Measurements from ENCODE around the gene CEP128.

The CEP128 gene

DNA sequence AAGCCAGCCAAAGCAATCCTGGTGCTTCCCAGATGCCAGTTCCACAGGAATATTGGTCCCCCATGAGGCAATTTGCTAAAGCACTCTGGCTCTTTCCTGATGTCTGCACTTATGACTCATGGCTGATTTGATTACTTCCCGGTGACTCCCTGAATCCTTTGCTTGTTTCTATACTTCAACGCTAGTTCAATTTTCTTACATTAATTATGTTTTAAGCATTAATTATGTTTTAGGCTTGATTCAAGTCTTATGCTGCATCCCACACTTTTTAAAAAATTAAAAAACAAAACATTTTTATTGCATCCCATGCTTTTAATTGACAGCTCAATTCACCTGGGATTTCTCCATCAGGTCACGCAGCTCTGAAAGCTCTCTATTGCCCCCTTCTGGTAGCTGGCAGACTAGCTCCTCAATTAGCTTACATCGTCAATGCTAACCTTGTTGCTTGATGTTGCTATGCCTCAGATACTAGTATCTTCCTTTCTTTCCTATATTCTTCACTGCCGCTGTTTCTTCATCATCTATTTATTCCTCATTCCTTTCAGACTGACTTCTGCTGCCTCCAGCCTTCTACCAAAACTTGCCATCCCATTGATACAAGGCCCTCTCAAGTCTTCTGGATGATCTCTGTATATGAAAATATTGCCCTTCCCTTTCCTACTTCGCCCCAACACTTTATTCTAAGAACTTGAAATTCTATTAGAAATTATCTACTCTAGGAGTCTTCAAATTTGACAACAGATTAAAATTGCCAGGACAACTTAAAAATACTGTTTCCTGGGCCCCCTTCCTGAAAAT, 45.9 kb upstream of the CEP128 start (continued):
- TF ChIP-seq, protein P1, sequence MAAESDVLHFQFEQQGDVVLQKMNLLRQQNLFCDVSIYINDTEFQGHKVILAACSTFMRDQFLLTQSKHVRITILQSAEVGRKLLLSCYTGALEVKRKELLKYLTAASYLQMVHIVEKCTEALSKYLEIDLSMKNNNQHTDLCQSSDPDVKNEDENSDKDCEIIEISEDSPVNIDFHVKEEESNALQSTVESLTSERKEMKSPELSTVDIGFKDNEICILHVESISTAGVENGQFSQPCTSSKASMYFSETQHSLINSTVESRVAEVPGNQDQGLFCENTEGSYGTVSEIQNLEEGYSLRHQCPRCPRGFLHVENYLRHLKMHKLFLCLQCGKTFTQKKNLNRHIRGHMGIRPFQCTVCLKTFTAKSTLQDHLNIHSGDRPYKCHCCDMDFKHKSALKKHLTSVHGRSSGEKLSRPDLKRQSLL (tag by site-specific recombination; IDR thresholded peaks at IDR 0.05) = no peak; the same call in 1 of the 2 replicates
- TF ChIP-seq ZBTB7A (tag by site-specific recombination; IDR thresholded peaks at IDR 0.05; ENCODE audit: low read depth) (no peak), ZNF544 (tag by site-specific recombination; IDR thresholded peaks at IDR 0.05) (no peak), ZNF354C (tag by site-specific recombination; IDR thresholded peaks at IDR 0.05; ENCODE audit: borderline replicate concordance, low read depth) (no peak), ZNF785 (tag by site-specific recombination; IDR thresholded peaks at IDR 0.05) (no peak), ZNF677 (tag by site-specific recombination; IDR thresholded peaks at IDR 0.05) (no peak), ZNF610 (tag by site-specific recombination; IDR thresholded peaks at IDR 0.05; ENCODE audit: borderline replicate concordance) (no peak), ZNF146 (tag by site-specific recombination; IDR thresholded peaks at IDR 0.05) (no peak), SCRT2 (tag by site-specific recombination; IDR thresholded peaks at IDR 0.05) (peak; percentile 61; the same call in 1 of the 2 replicates), ZNF266 (tag by site-specific recombination; IDR thresholded peaks at IDR 0.05; ENCODE audit: low read depth) (no peak), ZNF138 (tag by site-specific recombination; IDR thresholded peaks at IDR 0.05; ENCODE audit: borderline replicate concordance) (no peak), ZNF23 (tag by site-specific recombination; IDR thresholded peaks at IDR 0.05; ENCODE audit: borderline replicate concordance) (no peak), ZNF19 (tag by site-specific recombination; IDR thresholded peaks at IDR 0.05; ENCODE audit: low read depth) (no peak), GLIS2 (tag by site-specific recombination; IDR thresholded peaks at IDR 0.05) (no peak), GLIS1 (tag by site-specific recombination; IDR thresholded peaks at IDR 0.05) (peak; percentile 17; the same call in 1 of the 2 replicates), ZNF16 (tag by site-specific recombination; IDR thresholded peaks at IDR 0.05; ENCODE audit: low read depth) (no peak), ZNF76 (tag by site-specific recombination; IDR thresholded peaks at IDR 0.05; ENCODE audit: borderline replicate concordance, low read depth) (peak; percentile 74), ZBTB17 (tag by site-specific recombination; IDR thresholded peaks at IDR 0.05) (peak; percentile 59; the same call in 1 of the 2 replicates), ZNF843 (tag by site-specific recombination; IDR thresholded peaks at IDR 0.05) (no peak), ZNF596 (tag by site-specific recombination; IDR thresholded peaks at IDR 0.05) (no peak), KLF16 (tag by site-specific recombination; IDR thresholded peaks at IDR 0.05) (no peak), HOXA7 (CRISPR knock-in tag; IDR thresholded peaks at IDR 0.05; ENCODE audit: borderline replicate concordance) (no peak)
- TF ChIP-seq, protein P2, sequence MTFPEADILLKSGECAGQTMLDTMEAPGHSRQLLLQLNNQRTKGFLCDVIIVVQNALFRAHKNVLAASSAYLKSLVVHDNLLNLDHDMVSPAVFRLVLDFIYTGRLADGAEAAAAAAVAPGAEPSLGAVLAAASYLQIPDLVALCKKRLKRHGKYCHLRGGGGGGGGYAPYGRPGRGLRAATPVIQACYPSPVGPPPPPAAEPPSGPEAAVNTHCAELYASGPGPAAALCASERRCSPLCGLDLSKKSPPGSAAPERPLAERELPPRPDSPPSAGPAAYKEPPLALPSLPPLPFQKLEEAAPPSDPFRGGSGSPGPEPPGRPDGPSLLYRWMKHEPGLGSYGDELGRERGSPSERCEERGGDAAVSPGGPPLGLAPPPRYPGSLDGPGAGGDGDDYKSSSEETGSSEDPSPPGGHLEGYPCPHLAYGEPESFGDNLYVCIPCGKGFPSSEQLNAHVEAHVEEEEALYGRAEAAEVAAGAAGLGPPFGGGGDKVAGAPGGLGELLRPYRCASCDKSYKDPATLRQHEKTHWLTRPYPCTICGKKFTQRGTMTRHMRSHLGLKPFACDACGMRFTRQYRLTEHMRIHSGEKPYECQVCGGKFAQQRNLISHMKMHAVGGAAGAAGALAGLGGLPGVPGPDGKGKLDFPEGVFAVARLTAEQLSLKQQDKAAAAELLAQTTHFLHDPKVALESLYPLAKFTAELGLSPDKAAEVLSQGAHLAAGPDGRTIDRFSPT (tag by site-specific recombination; IDR thresholded peaks at IDR 0.05) = no peak
- TF ChIP-seq, protein P3, sequence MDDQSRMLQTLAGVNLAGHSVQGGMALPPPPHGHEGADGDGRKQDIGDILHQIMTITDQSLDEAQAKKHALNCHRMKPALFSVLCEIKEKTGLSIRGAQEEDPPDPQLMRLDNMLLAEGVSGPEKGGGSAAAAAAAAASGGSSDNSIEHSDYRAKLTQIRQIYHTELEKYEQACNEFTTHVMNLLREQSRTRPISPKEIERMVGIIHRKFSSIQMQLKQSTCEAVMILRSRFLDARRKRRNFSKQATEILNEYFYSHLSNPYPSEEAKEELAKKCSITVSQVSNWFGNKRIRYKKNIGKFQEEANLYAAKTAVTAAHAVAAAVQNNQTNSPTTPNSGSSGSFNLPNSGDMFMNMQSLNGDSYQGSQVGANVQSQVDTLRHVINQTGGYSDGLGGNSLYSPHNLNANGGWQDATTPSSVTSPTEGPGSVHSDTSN (CRISPR knock-in tag; IDR thresholded peaks at IDR 0.05) = no peak
- TF ChIP-seq, protein P4, sequence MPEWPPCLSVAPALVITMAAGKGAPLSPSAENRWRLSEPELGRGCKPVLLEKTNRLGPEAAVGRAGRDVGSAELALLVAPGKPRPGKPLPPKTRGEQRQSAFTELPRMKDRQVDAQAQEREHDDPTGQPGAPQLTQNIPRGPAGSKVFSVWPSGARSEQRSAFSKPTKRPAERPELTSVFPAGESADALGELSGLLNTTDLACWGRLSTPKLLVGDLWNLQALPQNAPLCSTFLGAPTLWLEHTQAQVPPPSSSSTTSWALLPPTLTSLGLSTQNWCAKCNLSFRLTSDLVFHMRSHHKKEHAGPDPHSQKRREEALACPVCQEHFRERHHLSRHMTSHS (tag by site-specific recombination; IDR thresholded peaks at IDR 0.05) = no peak
- TF ChIP-seq, protein P5, sequence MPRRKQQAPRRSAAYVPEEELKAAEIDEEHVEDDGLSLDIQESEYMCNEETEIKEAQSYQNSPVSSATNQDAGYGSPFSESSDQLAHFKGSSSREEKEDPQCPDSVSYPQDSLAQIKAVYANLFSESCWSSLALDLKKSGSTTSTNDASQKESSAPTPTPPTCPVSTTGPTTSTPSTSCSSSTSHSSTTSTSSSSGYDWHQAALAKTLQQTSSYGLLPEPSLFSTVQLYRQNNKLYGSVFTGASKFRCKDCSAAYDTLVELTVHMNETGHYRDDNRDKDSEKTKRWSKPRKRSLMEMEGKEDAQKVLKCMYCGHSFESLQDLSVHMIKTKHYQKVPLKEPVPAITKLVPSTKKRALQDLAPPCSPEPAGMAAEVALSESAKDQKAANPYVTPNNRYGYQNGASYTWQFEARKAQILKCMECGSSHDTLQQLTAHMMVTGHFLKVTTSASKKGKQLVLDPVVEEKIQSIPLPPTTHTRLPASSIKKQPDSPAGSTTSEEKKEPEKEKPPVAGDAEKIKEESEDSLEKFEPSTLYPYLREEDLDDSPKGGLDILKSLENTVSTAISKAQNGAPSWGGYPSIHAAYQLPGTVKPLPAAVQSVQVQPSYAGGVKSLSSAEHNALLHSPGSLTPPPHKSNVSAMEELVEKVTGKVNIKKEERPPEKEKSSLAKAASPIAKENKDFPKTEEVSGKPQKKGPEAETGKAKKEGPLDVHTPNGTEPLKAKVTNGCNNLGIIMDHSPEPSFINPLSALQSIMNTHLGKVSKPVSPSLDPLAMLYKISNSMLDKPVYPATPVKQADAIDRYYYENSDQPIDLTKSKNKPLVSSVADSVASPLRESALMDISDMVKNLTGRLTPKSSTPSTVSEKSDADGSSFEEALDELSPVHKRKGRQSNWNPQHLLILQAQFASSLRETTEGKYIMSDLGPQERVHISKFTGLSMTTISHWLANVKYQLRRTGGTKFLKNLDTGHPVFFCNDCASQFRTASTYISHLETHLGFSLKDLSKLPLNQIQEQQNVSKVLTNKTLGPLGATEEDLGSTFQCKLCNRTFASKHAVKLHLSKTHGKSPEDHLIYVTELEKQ (tag by site-specific recombination; IDR thresholded peaks at IDR 0.05; ENCODE audit: borderline replicate concordance) = no peak
- TF ChIP-seq, protein P6, sequence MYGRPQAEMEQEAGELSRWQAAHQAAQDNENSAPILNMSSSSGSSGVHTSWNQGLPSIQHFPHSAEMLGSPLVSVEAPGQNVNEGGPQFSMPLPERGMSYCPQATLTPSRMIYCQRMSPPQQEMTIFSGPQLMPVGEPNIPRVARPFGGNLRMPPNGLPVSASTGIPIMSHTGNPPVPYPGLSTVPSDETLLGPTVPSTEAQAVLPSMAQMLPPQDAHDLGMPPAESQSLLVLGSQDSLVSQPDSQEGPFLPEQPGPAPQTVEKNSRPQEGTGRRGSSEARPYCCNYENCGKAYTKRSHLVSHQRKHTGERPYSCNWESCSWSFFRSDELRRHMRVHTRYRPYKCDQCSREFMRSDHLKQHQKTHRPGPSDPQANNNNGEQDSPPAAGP (tag by site-specific recombination; IDR thresholded peaks at IDR 0.05) = no peak
- TF ChIP-seq, protein P7, sequence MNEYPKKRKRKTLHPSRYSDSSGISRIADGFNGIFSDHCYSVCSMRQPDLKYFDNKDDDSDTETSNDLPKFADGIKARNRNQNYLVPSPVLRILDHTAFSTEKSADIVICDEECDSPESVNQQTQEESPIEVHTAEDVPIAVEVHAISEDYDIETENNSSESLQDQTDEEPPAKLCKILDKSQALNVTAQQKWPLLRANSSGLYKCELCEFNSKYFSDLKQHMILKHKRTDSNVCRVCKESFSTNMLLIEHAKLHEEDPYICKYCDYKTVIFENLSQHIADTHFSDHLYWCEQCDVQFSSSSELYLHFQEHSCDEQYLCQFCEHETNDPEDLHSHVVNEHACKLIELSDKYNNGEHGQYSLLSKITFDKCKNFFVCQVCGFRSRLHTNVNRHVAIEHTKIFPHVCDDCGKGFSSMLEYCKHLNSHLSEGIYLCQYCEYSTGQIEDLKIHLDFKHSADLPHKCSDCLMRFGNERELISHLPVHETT (tag by site-specific recombination; IDR thresholded peaks at IDR 0.05) = no peak

Measured in HEK293 (cell line).